ENCODE data around the gene FLACC1. TPM values are rescaled to one million over a fixed set of nuclear protein-coding genes. Genes with fewer than 3 reads are reported as not detected.

The FLACC1 gene
- total and polyA plus RNA-seq, 2 donors (not counting 1 experiment from before 2014, with no cell fraction given), result 1.5 to 5.0 TPM

Other genes with a start within 250 kb of the FLACC1 start
- gene CFLAR, start 241.2 kb downstream of the FLACC1 start, total RNA-seq, result 216 and 217 TPM in 2 replicates
- gene CFLAR, start 241.2 kb downstream of the FLACC1 start, polyA plus RNA-seq, result 53.3 and 58.4 TPM in 2 replicates
- 33.7 and 34.3 TPM in 2 replicates for gene CASP10, start 174.2 kb downstream of the FLACC1 start, total RNA-seq
- gene CASP10, start 174.2 kb downstream of the FLACC1 start, polyA plus RNA-seq, result 13.7 and 16.0 TPM in 2 replicates
- gene CASP8, start 96.8 kb downstream of the FLACC1 start, total RNA-seq, result 120 and 131 TPM in 2 replicates
- 76.7 and 107 TPM in 2 replicates for gene CASP8, start 96.8 kb downstream of the FLACC1 start, polyA plus RNA-seq
- 21.6 and 24.5 TPM in 2 replicates for gene TRAK2, start 94.1 kb upstream of the FLACC1 start, total RNA-seq
- 16.9 and 17.8 TPM in 2 replicates for gene TRAK2, start 94.1 kb upstream of the FLACC1 start, polyA plus RNA-seq
- 17.5 and 20.6 TPM in 2 replicates for gene STRADB, start 94.4 kb upstream of the FLACC1 start, total RNA-seq
- gene STRADB, start 94.4 kb upstream of the FLACC1 start, polyA plus RNA-seq, result 14.6 and 17.2 TPM in 2 replicates

Measured in B cell (primary cell).